CD14-positive monocyte (primary cell): ENCODE results near the gene AP1B1. TPM values are rescaled to one million over a fixed set of nuclear protein-coding genes. Genes with fewer than 3 reads are reported as not detected.

Experiments
- DNase-seq, 3 donors: peaks; one replicate each; pipeline ENCODE4 v3.0.0-alpha.2; 2011 to 2022
- H2AFZ ChIP-seq: 2 replicates; pipeline ENCODE4 v1.6.0; 2012; ENCODE audit warnings: mild to moderate bottlenecking, low read depth, low read length, inconsistent platforms; ENCODE audit not compliant: insufficient read depth, poor library complexity, severe bottlenecking
- H3K27ac ChIP-seq, 2 donors: 1 replicate in 1 of 2; 2 replicates in 1 of 2; pipeline ENCODE4 v1.5.1; 2012 to 2013; ENCODE audit warnings: low read length in 2 of 2, control low read depth in 1 of 2, inconsistent platforms in 1 of 2, low read depth in 1 of 2, mild to moderate bottlenecking in 1 of 2
- H3K27me3 ChIP-seq, 2 donors: one replicate each; pipeline versions ENCODE4 v1.6.0 to v1.6.1; 2011 to 2013; ENCODE audit warnings: low read length in 2 of 2; ENCODE audit not compliant: control insufficient read depth in 2 of 2, insufficient read depth in 2 of 2
- H3K36me3 ChIP-seq, 2 donors: replicated peaks in 1 of 2; 1 replicate in 1 of 2; 2 replicates in 1 of 2; pipeline versions ENCODE4 v1.5.1 to v1.6.1; 2012 to 2013; ENCODE audit warnings: low read length in 2 of 2, control low read depth in 1 of 2, inconsistent platforms in 1 of 2, mild to moderate bottlenecking in 1 of 2; ENCODE audit not compliant: insufficient read depth in 2 of 2, control insufficient read depth in 1 of 2
- H3K4me1 ChIP-seq, 2 donors: 1 replicate in 1 of 2; 2 replicates in 1 of 2; pipeline versions ENCODE4 v1.5.1 to v1.6.1; 2012 to 2013; ENCODE audit warnings: low read length in 2 of 2, control low read depth in 1 of 2, inconsistent platforms in 1 of 2, mild to moderate bottlenecking in 1 of 2, moderate library complexity in 1 of 2; ENCODE audit not compliant: insufficient read depth in 2 of 2, control insufficient read depth in 1 of 2
- H3K4me2 ChIP-seq: replicated peaks from 2 replicates; pipeline ENCODE3; 2012; ENCODE audit warnings: low read length, moderate library complexity, mild to moderate bottlenecking; ENCODE audit not compliant: poor library complexity, severe bottlenecking; ENCODE audit errors: extremely low read depth
- H3K4me3 ChIP-seq, 3 experiments: fragments of 200-600 bp in 1 of 3; sonication (generic) in 1 of 3; replicated peaks in 1 of 3; 1 replicate in 2 of 3; 2 replicates in 1 of 3; pipeline ENCODE4 v1.5.1; 2011 to 2013; ENCODE audit warnings: low read length in 3 of 3, mild to moderate bottlenecking in 3 of 3, control low read depth in 2 of 3, low read depth in 2 of 3, inconsistent platforms in 1 of 3, moderate library complexity in 1 of 3
- H3K79me2 ChIP-seq: 2 replicates; pipeline ENCODE4 v1.6.0; 2012; ENCODE audit warnings: mild to moderate bottlenecking, control low read depth, inconsistent platforms, low read length, moderate library complexity; ENCODE audit not compliant: insufficient read depth
- H3K9ac ChIP-seq: 2 replicates; pipeline ENCODE4 v1.6.0; 2017; ENCODE audit warnings: low read length, mild to moderate bottlenecking; ENCODE audit not compliant: insufficient read depth, poor library complexity, severe bottlenecking
- H3K9me3 ChIP-seq, 2 donors: replicated peaks in 1 of 2; 1 replicate in 1 of 2; 2 replicates in 1 of 2; pipeline versions ENCODE4 v1.5.1 to v1.6.1; 2012 to 2013; ENCODE audit warnings: low read length in 2 of 2, control low read depth in 1 of 2; ENCODE audit not compliant: control insufficient read depth in 1 of 2, insufficient read depth in 1 of 2
- H4K20me1 ChIP-seq: 2 replicates; pipeline ENCODE4 v1.6.0; 2012; ENCODE audit warnings: mild to moderate bottlenecking, low read length, control low read depth, moderate library complexity; ENCODE audit not compliant: insufficient read depth
- H3K27ac Mint-ChIP-seq, 7 donors: one replicate each; pipeline ENCODE4 v1.8.0; 2020; ENCODE audit warnings: mild to moderate bottlenecking in 7 of 7, mixed read lengths in 7 of 7, moderate library complexity in 6 of 7, inconsistent platforms in 2 of 7
- H3K27me3 Mint-ChIP-seq, 3 donors: one replicate each; pipeline ENCODE4 v1.8.0; 2021 to 2022; ENCODE audit warnings: low read depth in 3 of 3, mild to moderate bottlenecking in 3 of 3, mixed read lengths in 3 of 3, moderate library complexity in 3 of 3, inconsistent platforms in 1 of 3
- H3K36me3 Mint-ChIP-seq, 2 donors: one replicate each; pipeline ENCODE4 v1.8.0; 2020; ENCODE audit warnings: mixed read lengths in 2 of 2, inconsistent platforms in 1 of 2, mild to moderate bottlenecking in 1 of 2
- H3K4me1 Mint-ChIP-seq: one replicate; pipeline ENCODE4 v1.8.0; 2020; ENCODE audit warnings: mild to moderate bottlenecking, mixed read lengths
- H3K4me3 Mint-ChIP-seq, 2 donors: one replicate each; pipeline ENCODE4 v1.8.0; 2020; ENCODE audit warnings: mild to moderate bottlenecking in 2 of 2, mixed read lengths in 2 of 2, moderate library complexity in 1 of 2
- H3K9me3 Mint-ChIP-seq, 7 donors: one replicate each; pipeline ENCODE4 v1.8.0; 2020 to 2022; ENCODE audit warnings: mixed read lengths in 7 of 7, mild to moderate bottlenecking in 6 of 7, moderate library complexity in 6 of 7, inconsistent platforms in 2 of 7
- CTCF ChIP-seq: fragments of 200-600 bp; IDR thresholded peaks from one replicate; pipeline ENCODE4 v1.8.0; 2022; ENCODE audit warnings: antibody characterized with exemption, mild to moderate bottlenecking
- WGBS: methylation state at CpG from one replicate; pipeline ENCODE4 v1.1.5; 2013; ENCODE audit warnings: missing lambda C conversion rate; ENCODE audit not compliant: insufficient coverage; 5-methylcytosine and 5-hydroxymethylcytosine counted together
- intact Hi-C, 2 donors: fragments of 100-400 bp; cut with micrococcal nuclease; formaldehyde crosslinking; loops; one replicate each; pipeline versions ENCODE4 v1.15.0 to v1.15.1; 2023
- polyA plus RNA-seq, 3 donors: library from polyadenylated mRNA; depleted of rRNA in 1 of 3; unstranded in 2 of 3; stranded (reverse) in 1 of 3; fragments of 300-500 nt in 2 of 3; fragments of >200 nt in 1 of 3; fragmentation: Illumina TruSeq in 2 of 3; gene quantifications; 1 replicate in 2 of 3; 2 replicates in 1 of 3; pipeline ENCODE4 v1.2.3, GENCODE V29; 2012 to 2021

Gene AP1B1
- polyA plus RNA-seq, 3 donors = 29.0 to 102 (median 40.3) TPM

DNA sequence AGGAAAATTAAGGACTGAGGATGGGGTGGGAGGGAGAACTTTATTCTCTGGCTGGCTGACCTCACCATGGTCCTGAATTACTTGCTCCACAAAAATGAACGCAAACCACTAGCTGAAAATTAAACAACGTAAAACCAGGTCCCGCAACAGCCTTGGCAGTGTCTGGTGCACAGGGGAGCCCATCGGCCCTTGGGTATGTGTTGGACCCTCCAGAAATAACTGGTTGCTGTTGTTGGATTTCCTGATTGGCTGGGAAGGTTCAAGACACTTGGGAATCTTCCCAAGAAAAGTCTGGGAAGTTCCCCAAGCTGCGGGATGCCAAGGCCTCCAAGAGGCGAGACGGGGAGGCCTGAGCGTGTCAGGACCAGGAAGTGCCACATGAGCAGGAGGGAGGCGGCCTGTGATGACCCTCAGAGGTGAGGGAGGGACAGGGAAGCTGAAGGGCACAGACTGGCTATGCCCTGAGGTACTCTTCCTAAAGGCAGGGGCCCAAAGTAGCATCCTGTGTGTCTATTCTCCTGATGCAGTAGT is 62.5 kb downstream of the AP1B1 start:
- Histone ChIP-seq H3K4me2 (no peak overlapping the region), H3K27me3 (no peaks in the 10 kb centered on the region), H4K20me1 (peaks cover 16% of the 10 kb centered on the region), H3K27ac (no peak overlapping the region), H3K36me3 (peaks cover 43 to 48% of the 10 kb centered on the region in 2 donors), H3K79me2 (no peaks in the 10 kb centered on the region), H3K9me3 (no peaks in the 10 kb centered on the region), H3K9ac (no peak overlapping the region), H3K4me1 (no peaks in the 10 kb centered on the region), H3K4me3 (no peak overlapping the region), H2AFZ (no peak overlapping the region)
- Mint-ChIP-seq H3K4me1 (no peaks in the 10 kb centered on the region), H3K27me3 (peaks cover 0 to 3% (median 0%) of the 10 kb centered on the region in 3 donors), H3K36me3 (peaks cover 34 to 49% of the 10 kb centered on the region in 2 donors), H3K9me3 (peaks cover 0 to 3% (median 0%) of the 10 kb centered on the region in 7 donors), H3K4me3 (no peak overlapping the region), H3K27ac (peak overlapping the region in 4 of 7 donors; percentile 4 to 61 (median 52))
- WGBS = 92% methylated on average over 9 of the region's 9 CpGs
- no peak for TF ChIP-seq CTCF
- intact Hi-C loops = no loop called here
- no peak for DNase-seq

DNA sequence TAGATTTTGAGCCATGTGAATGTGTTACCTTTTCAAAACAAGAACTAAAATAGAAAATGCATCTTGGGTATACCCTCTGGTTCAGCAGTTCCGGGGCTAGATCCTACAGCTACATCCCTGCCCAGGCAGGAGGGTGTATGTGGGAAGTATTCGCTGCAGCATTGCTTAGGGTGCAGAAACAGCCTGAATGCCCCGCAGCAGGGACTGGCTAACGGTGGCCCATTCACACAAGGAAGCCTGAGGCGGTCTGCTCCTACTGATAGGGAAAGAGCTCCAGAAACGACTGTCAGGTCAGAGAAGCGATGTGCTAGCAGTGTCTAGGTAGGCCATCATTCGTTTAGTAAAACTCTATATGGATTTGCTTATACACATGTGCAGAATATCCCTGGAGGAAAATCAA is 63.0 kb downstream of the AP1B1 start:
- H3K27me3 Mint-ChIP-seq = peaks cover 0 to 3% (median 0%) of the 10 kb centered on the region in 3 donors
- Histone ChIP-seq H3K27ac (no peak overlapping the region), H3K27me3 (no peaks in the 10 kb centered on the region), H4K20me1 (peaks cover 11% of the 10 kb centered on the region), H3K79me2 (no peaks in the 10 kb centered on the region), H3K4me3 (no peak overlapping the region), H3K4me2 (no peak overlapping the region), H3K9me3 (no peaks in the 10 kb centered on the region), H3K4me1 (no peaks in the 10 kb centered on the region), H3K36me3 (peaks cover 38 to 43% of the 10 kb centered on the region in 2 donors), H3K9ac (no peak overlapping the region), H2AFZ (no peak overlapping the region)
- no peak for DNase-seq
- H3K27ac Mint-ChIP-seq = peak overlapping the region in 4 of 7 donors; percentile 4 to 64 (median 24)
- peaks cover 29 to 44% of the 10 kb centered on the region in 2 donors for H3K36me3 Mint-ChIP-seq
- H3K4me1 Mint-ChIP-seq = no peaks in the 10 kb centered on the region
- intact Hi-C loops = no loop called here
- TF ChIP-seq CTCF = no peak
- H3K4me3 Mint-ChIP-seq = no peak overlapping the region
- H3K9me3 Mint-ChIP-seq = peaks cover 0 to 3% (median 0%) of the 10 kb centered on the region in 7 donors
- 75% methylated on average over 5 of the region's 8 CpGs for WGBS
